ENCODE results near the gene EXOC4. TPM values are rescaled to one million over a fixed set of nuclear protein-coding genes. Genes with fewer than 3 reads are reported as not detected.

Gene EXOC4
- total and polyA plus RNA-seq, 2 donors (not counting 3 experiments of a cell fraction or from before 2014, with no cell fraction given): 20.3 to 73.1 TPM

- BruUV-seq (replicated peaks): no TSS peak
- Histone ChIP-seq H3K4me3 (replicated peaks in 1 of 3; ENCODE audit: insufficient read depth in 1 of 3, low read depth in 1 of 3, low read length in 3 of 3) (no peak overlapping the region), H3K9me1 (replicated peaks; ENCODE audit: control insufficient read depth, extremely low read depth, insufficient read depth, low read length) (no peaks in the 10 kb centered on the region), H2AFZ (ENCODE audit: low read depth, low read length) (no peak overlapping the region), H4K20me1 (replicated peaks; ENCODE audit: control insufficient read depth, extremely low read depth, insufficient read depth, low read length) (no peaks in the 10 kb centered on the region), H3K36me3 (ENCODE audit: control insufficient read depth in 2 of 2, extremely low read depth in 1 of 2, insufficient read depth in 2 of 2, low read length in 2 of 2) (no peaks in the 10 kb centered on the region), H3K9ac (replicated peaks; ENCODE audit: extremely low read depth, insufficient read depth, low read length) (no peak overlapping the region), H3K4me2 (ENCODE audit: insufficient read depth, low read length) (no peak overlapping the region), H3K9me3 (replicated peaks; ENCODE audit: control insufficient read depth, insufficient read depth, low read length) (no peaks in the 10 kb centered on the region), H3K4me1 (ENCODE audit: control insufficient read depth, extremely low read depth, insufficient read depth, low read length) (no peaks in the 10 kb centered on the region), H3K27me3 (ENCODE audit: control insufficient read depth in 2 of 2, insufficient read depth in 2 of 2, low read length in 2 of 2) (no peaks in the 10 kb centered on the region), H3K79me2 (ENCODE audit: control insufficient read depth, insufficient read depth, low read length) (no peaks in the 10 kb centered on the region), H3K27ac (ENCODE audit: insufficient read depth, low read depth, low read length) (no peak overlapping the region)
- TF ChIP-seq POLR2A (IDR thresholded peaks at IDR 0.05; ENCODE audit: low read depth, low read length) (no peak), FOS (IDR thresholded peaks at IDR 0.05; ENCODE audit: borderline replicate concordance, insufficient read depth, low read length) (no peak), MYC (IDR thresholded peaks at IDR 0.05; ENCODE audit: low read depth, low read length) (no peak), POLR2AphosphoS5 (IDR thresholded peaks at IDR 0.05; ENCODE audit: insufficient read depth, low read depth, low read length) (no peak), GATA2 (IDR thresholded peaks at IDR 0.05; ENCODE audit: insufficient read depth, insufficient read length, low read depth, low read length) (no peak), CTCF (IDR thresholded peaks at IDR 0.05; ENCODE audit: extremely low read depth in 1 of 2, insufficient read depth in 1 of 2, low read depth in 1 of 2, low read length in 2 of 2) (no peak), MAX (IDR thresholded peaks at IDR 0.05; ENCODE audit: insufficient read depth, insufficient read length) (no peak), JUN (IDR thresholded peaks at IDR 0.05; ENCODE audit: borderline replicate concordance, insufficient read depth, insufficient read length, low read depth) (no peak)
- FAIRE-seq (no peak), DNase-seq (ENCODE audit: low read depth, low spot score) (no peak)
- CTCF ChIA-PET: no interaction called here
- dilution Hi-C loops (cut with MboI; ENCODE audit: extremely low pct_ligation_motif_present, low sequenced_read_pairs): no loop called here
- POLR2A ChIA-PET: no interaction called here
- intact Hi-C loops (cut with micrococcal nuclease): no loop called here
These were observed 788.1 kb downstream of the EXOC4 start for GRCh38 chr7:134040988-134041387.
